Raji (cell line): Measurements from ENCODE around the gene ATP13A1.

Experiments used
- POLR2A ChIP-seq: IDR thresholded peaks from 2 replicates; pipeline ENCODE4 v1.6.1; 2011; ENCODE audit warnings: low read depth, low read length, control low read depth; ENCODE audit not compliant: insufficient read depth

ATP13A1 gene

DNA sequence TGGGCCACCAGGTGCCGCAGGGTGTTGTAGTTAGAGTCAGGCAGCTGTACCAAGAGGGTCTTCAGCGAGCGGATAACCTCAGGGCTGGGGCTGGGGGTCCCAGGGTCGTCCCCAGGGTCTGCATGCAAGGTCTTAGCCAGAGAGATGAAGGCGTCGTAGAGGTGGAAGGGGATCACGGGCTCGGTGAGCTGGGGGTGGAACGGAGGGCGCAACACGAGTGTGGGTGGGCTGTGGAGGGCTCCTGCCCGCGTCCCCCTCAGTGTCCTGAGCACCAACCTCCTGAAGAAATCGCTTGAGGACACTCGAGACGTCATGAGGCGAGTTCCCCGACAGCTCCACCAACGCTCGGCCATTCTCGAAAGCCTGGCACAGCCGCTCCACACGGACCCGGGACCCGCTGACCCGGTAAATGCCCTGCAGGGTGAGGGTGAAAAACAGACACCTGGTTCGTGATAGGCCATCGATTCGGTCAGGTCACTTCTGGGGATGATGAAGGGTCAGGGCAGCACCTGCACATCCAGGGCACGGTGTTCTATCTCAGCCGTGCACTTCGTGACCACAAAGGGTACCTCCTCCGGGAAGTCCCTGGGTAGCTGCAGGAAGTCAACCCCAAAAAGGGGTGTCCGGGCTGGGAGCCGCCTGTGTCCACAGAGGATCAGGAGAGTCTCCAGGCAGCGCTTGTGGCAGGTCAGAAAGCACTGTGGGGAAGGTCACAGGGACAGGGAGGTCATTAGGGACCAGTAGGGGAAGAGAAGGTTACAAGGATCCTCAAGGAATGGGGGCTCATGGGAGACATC, 28.8 kb downstream of the ATP13A1 start:
- no peak for TF ChIP-seq POLR2A

- no peak for TF ChIP-seq POLR2A
Observed at GRCh38 chr19:19633711-19634515, 29.6 kb downstream of the ATP13A1 start.

GRCh38 chr19:19632661-19633060, 30.8 kb downstream of the ATP13A1 start:
- no peak for TF ChIP-seq POLR2A

DNA sequence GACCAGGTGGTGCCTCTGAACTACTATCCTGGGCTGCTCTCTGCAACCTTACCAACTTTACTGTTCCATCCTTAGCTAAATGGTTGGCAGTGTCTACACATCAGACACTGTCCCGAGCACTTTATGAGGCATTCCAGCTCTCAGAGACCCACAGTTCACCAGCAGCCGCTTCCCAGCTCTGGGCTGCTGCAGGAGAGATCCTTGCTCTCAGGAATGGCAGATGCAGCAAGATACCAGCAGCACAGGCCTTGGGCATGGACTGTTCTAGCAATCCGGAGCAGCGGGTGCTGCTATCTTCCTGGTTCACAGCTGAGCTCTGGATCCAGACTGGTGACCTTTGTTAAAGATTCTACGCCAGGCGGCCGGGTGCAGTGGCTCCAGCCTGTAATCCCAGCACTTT, 32.1 kb downstream of the ATP13A1 start:
- no peak for TF ChIP-seq POLR2A

DNA sequence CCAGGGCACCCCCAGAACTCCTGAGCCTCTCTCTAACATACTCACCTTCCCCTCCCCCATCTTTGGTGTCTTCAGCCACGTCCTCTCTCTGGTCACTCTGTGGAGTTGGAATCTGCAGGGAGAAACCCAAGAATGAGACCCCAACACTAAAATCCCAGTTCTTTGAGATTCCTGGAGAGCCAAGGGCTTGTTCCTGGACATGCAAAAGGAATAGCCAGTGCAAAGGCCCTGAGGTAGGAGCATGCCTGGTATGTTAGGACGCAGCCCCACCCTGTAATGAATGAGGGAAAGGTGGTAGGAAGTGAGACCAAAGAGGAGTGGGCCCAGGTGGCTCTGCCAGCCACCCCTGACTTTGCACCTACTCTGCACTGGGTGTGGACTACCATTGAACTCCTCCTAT, 33.0 kb downstream of the ATP13A1 start:
- no peak for TF ChIP-seq POLR2A

GRCh38 chr19:19630062-19630414, 33.4 kb downstream of the ATP13A1 start:
- no peak for TF ChIP-seq POLR2A

GRCh38 chr19:19628501-19629134, 34.9 kb downstream of the ATP13A1 start:
- TF ChIP-seq POLR2A = no peak

GRCh38 chr19:19627621-19628500, 35.6 kb downstream of the ATP13A1 start, which contains the start of gene LPAR2:
LPAR2 (minus strand) TSS chr19:19628220; CDS start chr19:19627275, 945 bp downstream.
- 0 out of 2 replicates have a peak, but pooled peaks have one; percentile 38 for TF ChIP-seq POLR2A

DNA sequence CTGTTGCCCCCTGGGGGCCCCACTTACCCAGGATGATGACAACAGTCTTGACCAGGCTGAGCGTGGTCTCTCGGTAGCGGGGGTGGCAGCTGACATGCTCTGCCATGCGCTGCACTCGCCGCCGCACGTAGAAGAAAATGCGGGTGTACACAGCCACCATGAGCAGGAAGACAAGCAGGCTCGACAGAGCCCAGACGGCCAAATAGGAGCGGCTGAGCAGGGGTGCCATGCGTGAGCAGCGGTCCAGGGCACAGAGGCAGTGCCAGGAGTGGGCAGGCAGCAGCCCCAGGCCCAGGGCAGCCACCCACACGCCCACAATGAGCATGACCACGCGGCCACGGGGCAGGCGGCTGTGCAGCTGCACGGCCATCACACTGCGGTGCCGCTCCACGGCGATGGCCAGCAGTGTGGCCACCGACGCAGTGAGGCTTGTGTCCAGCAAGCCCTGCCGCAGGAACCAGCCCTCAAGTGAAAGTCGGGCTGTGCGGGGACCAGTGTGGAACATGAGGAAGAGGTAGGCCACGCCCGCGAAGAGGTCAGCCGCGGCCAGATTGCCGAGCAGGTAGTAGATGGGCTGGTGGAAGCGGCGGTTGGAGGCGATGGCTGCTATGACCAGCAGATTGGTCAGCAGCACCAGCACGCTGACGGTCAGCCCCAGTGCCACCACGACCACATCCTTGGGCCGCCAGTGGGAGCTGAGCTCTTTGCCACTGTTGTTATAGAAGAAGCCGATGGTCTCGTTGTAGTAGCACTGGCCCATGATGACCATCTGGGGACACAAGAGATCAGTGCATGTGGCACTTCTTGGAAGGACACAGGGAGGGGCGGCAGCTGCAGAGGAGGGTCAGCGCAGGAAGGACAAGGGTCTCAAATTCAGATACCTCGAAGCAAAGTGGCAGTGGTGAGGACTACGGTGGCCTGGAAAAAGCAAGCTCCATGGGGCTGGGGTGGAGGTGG, 36.7 kb downstream of the ATP13A1 start:
- TF ChIP-seq POLR2A = no peak

GRCh38 chr19:19624032-19624570, 39.4 kb downstream of the ATP13A1 start:
- TF ChIP-seq POLR2A = no peak

GRCh38 chr19:19623383-19623782, 40.1 kb downstream of the ATP13A1 start:
- TF ChIP-seq POLR2A = no peak

DNA sequence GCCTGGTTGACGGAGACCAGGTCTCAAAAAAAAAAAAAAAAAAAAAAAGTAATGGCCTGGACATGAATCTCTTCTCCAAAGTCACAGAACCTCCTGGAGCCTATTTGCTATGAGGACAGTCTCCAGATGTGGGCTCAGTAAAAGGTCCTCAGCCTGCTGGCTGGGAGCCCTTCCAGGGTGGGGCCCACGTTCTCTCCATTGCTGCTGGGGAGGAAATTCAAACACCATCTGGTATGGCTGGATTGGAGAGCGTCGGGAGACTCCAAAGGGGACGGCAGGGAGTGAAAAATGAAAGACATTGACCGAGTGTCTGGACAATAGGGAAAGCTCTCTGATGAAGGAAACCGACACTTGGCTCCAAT, 43.6 kb downstream of the ATP13A1 start:
- no peak for TF ChIP-seq POLR2A

GRCh38 chr19:19619181-19619848, 44.2 kb downstream of the ATP13A1 start:
- TF ChIP-seq POLR2A = no peak
